ENCODE results near the gene ARHGAP24. TPM values are rescaled to one million over a fixed set of nuclear protein-coding genes. Genes with fewer than 3 reads are reported as not detected.
"Not testable (repeated sequence)": the region's sequence is repeated elsewhere in the genome, so short reads cannot be mapped to it uniquely, and the experiment has no call there.

ARHGAP24 gene
- total RNA-seq, 2 donors from 2014 or later: 34.0 to 42.0 TPM

DNA sequence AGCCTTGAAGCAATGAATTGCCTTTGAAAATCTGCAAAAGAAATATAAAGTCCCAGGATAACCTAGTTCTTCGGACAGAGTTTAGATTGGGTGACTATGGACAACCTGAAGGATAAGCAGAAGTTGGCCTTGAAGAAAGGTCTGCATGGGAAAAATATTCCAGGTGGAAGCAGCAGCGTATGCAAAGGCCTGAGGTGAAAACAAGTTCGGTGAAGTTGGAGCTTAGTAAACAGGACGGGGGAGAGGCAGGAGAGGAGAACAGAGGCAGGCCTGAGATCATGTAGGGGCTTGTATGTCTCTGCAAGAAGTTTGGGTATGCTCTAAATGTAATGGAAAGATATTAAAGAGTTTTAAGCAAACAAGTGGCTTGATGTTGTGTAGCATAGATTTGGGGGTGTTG lies 176.0 kb downstream of the ARHGAP24 start:
- no peaks in the 10 kb centered on the region for H3K4me1 ChIP-seq
- H3K27ac ChIP-seq: no peak overlapping the region
- DNase-seq (ENCODE audit: low spot score): no peak
- H3K27me3 ChIP-seq: no peaks in the 10 kb centered on the region
- TF ChIP-seq, protein P1, sequence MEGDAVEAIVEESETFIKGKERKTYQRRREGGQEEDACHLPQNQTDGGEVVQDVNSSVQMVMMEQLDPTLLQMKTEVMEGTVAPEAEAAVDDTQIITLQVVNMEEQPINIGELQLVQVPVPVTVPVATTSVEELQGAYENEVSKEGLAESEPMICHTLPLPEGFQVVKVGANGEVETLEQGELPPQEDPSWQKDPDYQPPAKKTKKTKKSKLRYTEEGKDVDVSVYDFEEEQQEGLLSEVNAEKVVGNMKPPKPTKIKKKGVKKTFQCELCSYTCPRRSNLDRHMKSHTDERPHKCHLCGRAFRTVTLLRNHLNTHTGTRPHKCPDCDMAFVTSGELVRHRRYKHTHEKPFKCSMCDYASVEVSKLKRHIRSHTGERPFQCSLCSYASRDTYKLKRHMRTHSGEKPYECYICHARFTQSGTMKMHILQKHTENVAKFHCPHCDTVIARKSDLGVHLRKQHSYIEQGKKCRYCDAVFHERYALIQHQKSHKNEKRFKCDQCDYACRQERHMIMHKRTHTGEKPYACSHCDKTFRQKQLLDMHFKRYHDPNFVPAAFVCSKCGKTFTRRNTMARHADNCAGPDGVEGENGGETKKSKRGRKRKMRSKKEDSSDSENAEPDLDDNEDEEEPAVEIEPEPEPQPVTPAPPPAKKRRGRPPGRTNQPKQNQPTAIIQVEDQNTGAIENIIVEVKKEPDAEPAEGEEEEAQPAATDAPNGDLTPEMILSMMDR (IDR thresholded peaks at IDR 0.05): no peak
- H3K9me3 ChIP-seq: no peaks in the 10 kb centered on the region
- H3K4me3 ChIP-seq: no peak overlapping the region
- no peaks in the 10 kb centered on the region for H3K36me3 ChIP-seq

DNA sequence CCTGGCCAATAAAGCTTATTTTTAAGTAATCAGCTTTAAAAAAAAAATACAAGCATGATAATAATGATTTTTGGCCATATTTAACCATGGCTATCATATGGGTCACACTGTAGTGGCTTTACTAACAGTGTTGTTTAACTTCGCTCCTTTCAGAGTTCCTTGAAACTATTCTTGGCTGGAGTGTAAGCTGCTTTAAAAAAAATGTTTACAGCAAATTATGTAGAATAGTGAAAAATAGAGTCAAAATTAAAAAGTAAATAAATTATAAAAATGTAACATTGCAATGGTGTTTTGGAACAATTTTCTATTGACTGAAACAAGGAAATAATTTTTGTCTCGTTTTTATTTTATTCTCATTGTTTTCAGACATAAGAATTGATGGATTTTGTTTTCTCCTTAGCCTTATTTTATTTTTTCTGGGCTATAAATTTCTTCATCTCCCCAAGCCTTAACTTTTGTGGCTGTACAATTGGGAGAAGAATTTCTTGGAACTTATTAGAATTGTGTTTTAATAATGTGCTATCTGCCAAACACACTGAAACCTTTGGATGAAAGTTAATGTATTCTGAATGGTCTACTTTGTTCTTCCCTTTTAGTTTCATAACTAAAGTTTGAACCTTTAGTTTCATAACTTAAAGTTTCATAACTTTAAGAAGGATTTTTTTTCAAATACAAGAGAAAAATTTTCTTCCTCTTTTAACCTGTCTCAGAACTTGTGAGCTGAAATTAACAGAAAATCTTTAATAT lies 182.0 kb downstream of the ARHGAP24 start:
- TF ChIP-seq, protein P1 (IDR thresholded peaks at IDR 0.05): no peak
- no peak for DNase-seq (ENCODE audit: low spot score)
- no peaks in the 10 kb centered on the region for H3K27me3 ChIP-seq
- no peak overlapping the region for H3K4me3 ChIP-seq
- H3K36me3 ChIP-seq: no peaks in the 10 kb centered on the region
- peaks cover 0 to 6% of the 10 kb centered on the region in 2 donors for H3K4me1 ChIP-seq
- peak overlapping the region; percentile 1 to 41 for H3K27ac ChIP-seq
- H3K9me3 ChIP-seq: no peaks in the 10 kb centered on the region

DNA sequence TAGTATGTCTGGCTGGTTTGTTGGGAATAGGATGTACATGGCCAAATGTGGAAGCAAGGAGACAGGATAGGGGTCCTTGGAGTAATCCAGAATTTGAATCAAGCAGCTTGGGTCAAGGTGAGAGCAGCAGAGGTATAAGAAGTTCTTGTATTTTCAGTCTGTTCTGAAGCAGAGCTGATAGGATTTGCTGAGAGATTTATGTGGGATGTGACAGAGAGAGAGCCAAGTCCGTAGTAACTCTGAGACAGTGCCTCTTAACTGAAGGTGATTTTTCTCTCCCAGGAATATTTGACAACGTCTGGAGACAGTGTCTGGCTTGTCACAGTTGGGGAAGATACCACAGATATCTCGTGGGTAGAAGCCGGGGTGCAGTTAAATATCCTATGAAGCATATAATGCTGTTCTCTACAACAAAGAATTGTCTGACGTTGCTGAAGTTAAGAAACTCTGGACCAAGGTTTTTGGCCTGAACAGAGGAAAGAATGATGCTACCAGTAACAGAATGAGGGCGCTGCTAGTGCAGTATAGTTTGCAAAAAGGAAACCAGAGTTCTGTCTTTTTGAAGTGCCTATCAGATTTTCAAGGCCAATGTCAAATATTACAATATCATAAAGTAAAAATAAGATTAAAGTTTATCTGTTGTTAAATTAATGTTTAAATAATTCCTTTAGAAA lies 184.0 kb downstream of the ARHGAP24 start:
- no peaks in the 10 kb centered on the region for H3K9me3 ChIP-seq
- H3K27me3 ChIP-seq: no peaks in the 10 kb centered on the region
- no peak for DNase-seq (ENCODE audit: low spot score)
- no peak overlapping the region for H3K4me3 ChIP-seq
- peak overlapping the region in 1 of 2 donors; percentile 11 for H3K27ac ChIP-seq
- no peaks in the 10 kb centered on the region for H3K36me3 ChIP-seq
- peaks cover 0 to 6% of the 10 kb centered on the region in 2 donors for H3K4me1 ChIP-seq
- TF ChIP-seq, protein P1 (IDR thresholded peaks at IDR 0.05): peak in 1 of 2 donors; percentile 28

DNA sequence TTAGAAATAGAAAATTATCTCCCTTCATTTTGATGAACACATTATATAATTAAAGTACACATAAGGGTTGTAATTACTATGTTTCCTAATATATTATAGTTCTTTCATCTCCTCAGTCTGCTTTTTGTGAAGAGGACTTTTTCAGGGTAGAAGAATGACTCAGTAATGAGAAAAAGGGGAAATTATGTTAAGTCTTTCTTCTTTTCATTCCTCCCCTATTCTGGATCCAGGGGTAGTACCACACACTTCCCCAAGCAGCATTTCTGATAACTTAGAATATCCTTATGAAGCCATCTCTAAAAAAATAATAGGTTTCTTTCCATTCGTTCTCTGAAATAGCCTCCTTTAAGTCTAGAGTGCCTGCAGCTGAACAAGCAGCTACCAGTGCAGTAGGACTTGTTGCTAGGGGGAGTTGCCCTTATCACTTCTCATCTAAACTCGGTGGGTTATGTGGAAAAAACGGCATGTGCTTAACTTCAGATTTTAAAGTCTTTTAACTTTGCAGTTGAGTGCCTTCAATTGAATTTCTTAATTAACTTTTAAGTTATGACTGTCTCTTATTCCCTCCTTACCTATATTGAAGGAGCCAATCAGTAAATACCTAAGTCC lies 184.8 kb downstream of the ARHGAP24 start:
- H3K36me3 ChIP-seq: no peaks in the 10 kb centered on the region
- no peaks in the 10 kb centered on the region for H3K9me3 ChIP-seq
- no peak overlapping the region for H3K4me3 ChIP-seq
- no peak for DNase-seq (ENCODE audit: low spot score)
- TF ChIP-seq, protein P1 (IDR thresholded peaks at IDR 0.05): no peak
- peak overlapping the region in 1 of 2 donors; percentile 11 for H3K27ac ChIP-seq
- no peaks in the 10 kb centered on the region for H3K27me3 ChIP-seq
- H3K4me1 ChIP-seq: peaks cover 0 to 6% of the 10 kb centered on the region in 2 donors

DNA sequence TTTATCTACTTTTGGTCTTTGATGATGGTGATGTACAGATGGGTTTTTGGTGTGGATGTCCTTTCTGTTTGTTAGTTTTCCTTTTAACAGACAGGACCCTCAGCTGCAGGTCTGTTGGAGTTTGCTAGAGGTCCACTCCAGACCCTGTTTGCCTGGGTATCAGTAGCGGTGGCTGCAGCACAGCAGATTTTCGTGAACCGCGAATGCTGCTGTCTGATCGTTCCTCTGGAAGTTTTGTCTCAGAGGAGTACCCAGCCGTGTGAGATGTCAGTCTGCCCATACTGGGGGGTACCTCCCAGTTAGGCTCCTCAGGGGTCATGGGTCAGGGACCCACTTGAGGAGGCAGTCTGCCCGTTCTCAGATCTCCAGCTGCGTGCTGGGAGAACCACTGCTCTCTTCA lies 191.7 kb downstream of the ARHGAP24 start:
- not testable (repeated sequence) for H3K36me3 ChIP-seq; H3K27me3 ChIP-seq; H3K4me3 ChIP-seq; H3K9me3 ChIP-seq; DNase-seq (ENCODE audit: low spot score); H3K4me1 ChIP-seq; H3K27ac ChIP-seq

DNA sequence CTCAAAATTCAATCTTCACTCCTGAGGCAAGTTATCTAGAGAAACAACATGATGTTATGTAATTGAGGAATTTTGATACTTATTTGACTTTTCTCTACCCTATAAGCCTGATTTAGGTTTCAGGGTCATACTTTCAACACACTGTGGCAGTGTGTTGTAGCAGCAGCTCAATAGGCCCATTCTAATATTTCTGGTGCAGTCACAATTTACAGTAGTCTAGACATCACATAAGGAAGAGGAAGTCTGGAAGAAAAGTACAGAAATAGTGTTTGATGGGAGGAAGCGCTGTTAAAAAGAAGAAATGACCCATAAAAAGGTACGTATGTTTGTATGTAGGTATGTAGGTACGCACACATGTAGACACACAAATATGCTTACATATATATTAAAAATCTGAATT lies 194.3 kb downstream of the ARHGAP24 start:
- Histone ChIP-seq H3K4me3 (no peak overlapping the region), H3K36me3 (peaks cover 4% of the 10 kb centered on the region), H3K4me1 (peaks cover 0 to 10% of the 10 kb centered on the region in 2 donors), H3K27ac (no peak overlapping the region), H3K9me3 (no peaks in the 10 kb centered on the region), H3K27me3 (no peaks in the 10 kb centered on the region)
- DNase-seq (ENCODE audit: low spot score): no peak
- TF ChIP-seq, protein P1 (IDR thresholded peaks at IDR 0.05): no peak

All from right atrium auricular region (tissue), 2 donors.